K562 (cell line): ENCODE measurements around the gene ZNF346.

Source experiments
- CHD2 ChIP-seq: IDR thresholded peaks from 2 replicates; pipeline ENCODE4 v1.6.1; 2011; ENCODE audit warnings: low read depth, low read length
- ELF2 ChIP-seq: fragments of 250-450 bp; sonication (Bioruptor Pico); IDR thresholded peaks from 2 replicates; pipeline ENCODE4 v1.5.0; 2021; ENCODE audit warnings: mild to moderate bottlenecking

DNA sequence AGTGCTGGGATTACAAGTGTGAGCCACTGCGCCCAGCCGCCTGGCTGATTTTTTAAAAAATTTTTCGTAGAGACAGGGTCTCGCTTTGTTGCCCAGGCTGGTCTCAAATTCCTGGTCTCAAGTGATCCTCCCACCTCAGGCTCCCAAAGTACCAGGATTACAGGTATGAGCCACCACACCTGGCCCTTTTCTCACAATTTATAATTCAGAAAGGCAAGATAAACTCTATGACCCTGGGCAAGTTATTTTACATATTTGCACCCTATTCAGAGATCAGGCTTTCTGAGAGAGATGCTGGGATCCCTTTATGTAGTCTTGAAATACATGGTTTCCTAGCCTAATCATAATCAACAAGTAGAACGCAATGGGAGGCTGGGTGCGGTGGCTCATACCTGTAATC is 20.6 kb downstream of the ZNF346 start:
- TF ChIP-seq ELF2 = no peak
- TF ChIP-seq CHD2 = no peak
